ENCODE data around the gene RNF123.
"Not testable (repeated sequence)": the region's sequence is repeated elsewhere in the genome, so short reads cannot be mapped to it uniquely, and the experiment has no call there.

RNF123 gene

GRCh38 chr3:49721896-49722781 is 32.8 kb downstream of the RNF123 start:
- DNase-seq = no peak

- DNase-seq = no peak
Measured at GRCh38 chr3:49722896-49723295, 33.5 kb downstream of the RNF123 start.

- no peak for DNase-seq
Measured at GRCh38 chr3:49723296-49723627, 33.9 kb downstream of the RNF123 start.

GRCh38 chr3:49723628-49724551 is 34.5 kb downstream of the RNF123 start, which contains the start of gene GMPPB:
Gene GMPPB, minus strand, starts transcription at chr3:49723951. Its CDS starts 225 bp downstream, at chr3:49723726.
- peak; percentile 79 to 90 for DNase-seq

GRCh38 chr3:49724586-49724985 is 35.2 kb downstream of the RNF123 start:
- no peak for DNase-seq

- no peak for DNase-seq
Measured at GRCh38 chr3:49725906-49726681, 36.7 kb downstream of the RNF123 start.

GRCh38 chr3:49727154-49727923 is 38.0 kb downstream of the RNF123 start:
- no peak for DNase-seq

GRCh38 chr3:49727924-49728361 is 38.6 kb downstream of the RNF123 start:
- no peak for DNase-seq

- DNase-seq = no peak
Measured at GRCh38 chr3:49729966-49730609, 40.7 kb downstream of the RNF123 start.

GRCh38 chr3:49732597-49732996 is 43.2 kb downstream of the RNF123 start:
- DNase-seq = no peak

- no peak for DNase-seq
Measured at GRCh38 chr3:49733551-49733950, 44.2 kb downstream of the RNF123 start.

GRCh38 chr3:49734752-49735151 is 45.4 kb downstream of the RNF123 start:
- no peak for DNase-seq

- DNase-seq = no peak
Measured at GRCh38 chr3:49738067-49738713, 48.8 kb downstream of the RNF123 start.

- no peak for DNase-seq
Measured at GRCh38 chr3:49740427-49740826, 51.1 kb downstream of the RNF123 start.

- DNase-seq = no peak
Measured at GRCh38 chr3:49745986-49746385, 56.6 kb downstream of the RNF123 start.

GRCh38 chr3:49747792-49748480 is 58.6 kb downstream of the RNF123 start:
- no peak for DNase-seq

GRCh38 chr3:49748874-49749273 is 59.5 kb downstream of the RNF123 start:
- not testable (repeated sequence) for DNase-seq

- DNase-seq = no peak
Measured at GRCh38 chr3:49750056-49750455, 60.7 kb downstream of the RNF123 start.

- DNase-seq = no peak
Measured at GRCh38 chr3:49751501-49751900, 62.1 kb downstream of the RNF123 start.

- DNase-seq = no peak
Measured at GRCh38 chr3:49754536-49754935, 65.2 kb downstream of the RNF123 start.
